ENCODE results near the gene GAGE13.
"Not testable (repeated sequence)": the region's sequence is repeated elsewhere in the genome, so short reads cannot be mapped to it uniquely, and the experiment has no call there.

GAGE13 gene

DNA sequence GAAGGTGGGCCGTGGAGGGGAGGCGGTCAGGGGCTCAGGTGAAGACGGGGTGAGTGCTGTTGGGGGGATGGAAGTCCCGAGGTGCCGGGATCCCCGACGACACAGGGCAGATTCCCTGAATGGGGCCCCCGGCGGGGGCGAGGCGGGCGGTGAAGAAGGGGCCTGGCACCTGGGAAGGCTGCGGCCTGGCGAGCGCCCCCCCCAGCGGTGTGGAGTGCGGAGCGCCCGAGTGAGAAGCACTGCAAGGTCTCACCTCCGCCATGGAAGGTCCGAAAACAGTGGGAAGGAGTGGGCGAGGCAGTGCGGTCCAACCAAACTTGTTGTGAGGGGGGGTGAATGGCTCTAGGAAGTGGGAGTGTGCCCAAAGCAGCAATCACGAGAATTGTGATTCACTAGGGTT, 10.1 kb downstream of the GAGE13 start:
- DNase-seq = not testable (repeated sequence)

DNA sequence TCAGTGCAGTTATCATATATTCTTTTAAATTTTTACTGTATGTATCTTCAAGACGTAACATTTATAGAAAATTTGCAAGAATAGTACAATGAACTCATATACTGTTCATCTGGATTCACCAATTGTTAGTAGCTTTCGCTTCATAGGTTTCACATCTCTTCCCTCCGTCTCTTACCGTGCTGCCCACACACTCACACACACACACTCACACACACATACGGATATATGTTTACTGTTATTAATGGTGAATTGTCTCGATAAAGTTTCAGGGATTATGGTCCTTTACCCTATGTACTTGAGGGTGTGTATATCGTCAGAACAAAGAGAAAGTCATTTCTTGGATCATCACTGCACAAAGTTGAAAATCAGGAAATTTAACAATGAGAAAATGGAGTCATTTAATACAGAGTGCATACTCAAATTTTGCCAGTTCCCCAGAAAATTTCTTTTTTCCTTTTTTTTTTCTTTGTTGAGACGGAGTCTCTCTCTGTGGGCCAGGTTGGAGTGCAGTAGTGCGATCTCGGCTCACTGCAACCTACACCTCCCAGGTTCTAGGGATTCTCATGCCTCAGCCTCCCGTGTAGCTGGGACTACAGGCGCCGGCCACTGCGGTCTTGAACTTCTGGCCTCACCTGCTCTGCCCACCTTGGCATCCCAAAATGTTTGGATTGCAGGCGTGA, 13.3 kb downstream of the GAGE13 start:
- not testable (repeated sequence) for DNase-seq

DNA sequence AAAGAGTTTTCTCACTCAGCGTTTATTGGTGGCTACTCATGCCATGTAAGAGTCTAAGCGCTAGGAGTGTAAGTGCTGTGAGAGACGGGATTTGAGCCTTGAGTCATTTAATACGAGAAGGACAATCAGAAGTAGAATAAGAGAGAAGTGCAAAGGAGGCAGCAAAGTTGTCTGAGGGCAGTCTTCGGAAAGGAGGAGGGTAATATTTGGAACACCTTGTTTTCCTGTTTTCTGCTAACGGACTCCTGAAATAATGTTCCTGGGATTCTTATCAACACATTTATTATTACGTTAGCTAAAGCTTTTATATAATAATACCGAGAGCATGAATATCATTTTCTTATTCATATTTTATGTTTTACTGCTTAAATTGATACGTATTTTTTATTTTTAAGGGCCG, 14.0 kb downstream of the GAGE13 start:
- DNase-seq = not testable (repeated sequence)

DNA sequence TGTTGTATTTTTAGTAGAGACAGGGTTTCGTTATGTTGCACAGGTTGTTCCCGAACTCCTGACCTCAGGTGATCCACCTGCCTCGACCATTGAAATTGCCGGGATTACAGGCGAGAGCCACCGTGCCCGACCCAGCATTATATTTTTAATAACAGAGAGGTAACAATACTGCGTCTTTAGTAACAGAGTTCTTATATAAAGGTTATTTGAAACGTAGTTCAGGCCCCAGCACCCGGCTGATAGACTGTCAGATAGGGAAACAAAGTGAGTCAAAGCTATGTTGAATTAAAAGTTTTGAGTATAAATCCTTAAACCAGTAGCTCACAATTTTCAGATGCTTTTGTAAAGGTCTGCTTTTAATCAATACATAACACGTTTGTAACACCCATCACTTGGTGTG, 14.8 kb downstream of the GAGE13 start:
- DNase-seq = not testable (repeated sequence)

Measured in NCI-H1092 (cell line).